DOHH2 (cell line): Measurements from ENCODE around the gene KRT82.

ENCODE experiments used
- H3F3A ChIP-seq: fragments of 200-600 bp; sonication (generic), shearing (Covaris generic); 2 replicates; pipeline ENCODE4 v1.6.0; 2016; ENCODE audit warnings: antibody characterized with exemption, mild to moderate bottlenecking; ENCODE audit not compliant: control insufficient read depth, insufficient read depth
- H3K27ac ChIP-seq: fragments of 200-600 bp; sonication (generic); 2 replicates; pipeline ENCODE4 v1.5.1; 2014; ENCODE audit warnings: low read depth, mild to moderate bottlenecking, low read length, moderate library complexity
- H3K27me3 ChIP-seq: fragments of 200-600 bp; sonication (generic); 2 replicates; pipeline ENCODE4 v1.6.1; 2014; ENCODE audit warnings: mild to moderate bottlenecking, low read length, mixed read lengths; ENCODE audit not compliant: control insufficient read depth
- H3K36me3 ChIP-seq: fragments of 200-600 bp; sonication (generic); 2 replicates; pipeline ENCODE4 v1.6.1; 2014; ENCODE audit warnings: mild to moderate bottlenecking, low read length, moderate library complexity, mixed read lengths; ENCODE audit not compliant: control insufficient read depth
- H3K4me1 ChIP-seq: fragments of 200-600 bp; sonication (generic); 2 replicates; pipeline ENCODE4 v1.6.1; 2014; ENCODE audit warnings: mild to moderate bottlenecking, low read length, mixed read lengths; ENCODE audit not compliant: control insufficient read depth
- H3K4me2 ChIP-seq: fragments of 200-600 bp; sonication (generic); 2 replicates; pipeline ENCODE4 v1.6.0; 2014; ENCODE audit warnings: mild to moderate bottlenecking, low read length, moderate library complexity
- H3K4me3 ChIP-seq: fragments of 200-600 bp; sonication (generic); 2 replicates; pipeline ENCODE4 v1.5.1; 2014; ENCODE audit warnings: mild to moderate bottlenecking, low read length, mixed read lengths
- H3K79me2 ChIP-seq: fragments of 200-600 bp; sonication (generic); 2 replicates; pipeline ENCODE4 v1.6.1; 2014; ENCODE audit warnings: mild to moderate bottlenecking, low read length, mixed read lengths; ENCODE audit not compliant: control insufficient read depth
- H3K9me2 ChIP-seq: fragments of 200-600 bp; sonication (generic); replicated peaks from 2 replicates; pipeline ENCODE4 v1.6.1; 2014; ENCODE audit warnings: mild to moderate bottlenecking, low read length, mixed read lengths; ENCODE audit not compliant: control insufficient read depth
- H3K9me3 ChIP-seq: fragments of 200-600 bp; sonication (generic); 2 replicates; pipeline ENCODE4 v1.6.1; 2014; ENCODE audit warnings: antibody characterized with exemption, low read length, mixed read lengths; ENCODE audit not compliant: control insufficient read depth, insufficient read depth
- H4K20me1 ChIP-seq: fragments of 200-600 bp; sonication (generic); 2 replicates; pipeline ENCODE4 v1.6.0; 2014; ENCODE audit warnings: low read depth, mild to moderate bottlenecking, antibody characterized with exemption, low read length, moderate library complexity; ENCODE audit not compliant: control insufficient read depth, insufficient read depth
- EZH2phosphoT487 ChIP-seq: fragments of 200-600 bp; sonication (generic); IDR thresholded peaks from 2 replicates; pipeline ENCODE4 v1.6.1; 2017; ENCODE audit warnings: borderline replicate concordance, mild to moderate bottlenecking, antibody characterized with exemption, low read length, moderate library complexity, mixed read lengths
- TF ChIP-seq, protein P1 (sequence below): fragments of 200-600 bp; sonication (generic); IDR thresholded peaks from one replicate; pipeline ENCODE4 v1.5.1; 2014; ENCODE audit warnings: antibody characterized with exemption, mild to moderate bottlenecking, low read depth, low read length; ENCODE audit not compliant: poor library complexity, severe bottlenecking

The KRT82 gene

GRCh38 chr12:52360663-52361271 lies 45.4 kb downstream of the KRT82 start:
- Histone ChIP-seq H3F3A (peaks cover 4% of the 10 kb centered on the region; the same call in 1 of the 2 replicates), H3K4me1 (peaks cover 24% of the 10 kb centered on the region), H4K20me1 (0 out of 2 replicates have a peak, but pooled peaks cover 5% of the 10 kb centered on the region), H3K4me3 (no peak overlapping the region), H3K79me2 (no peaks in the 10 kb centered on the region), H3K9me2 (no peaks in the 10 kb centered on the region), H3K27me3 (no peaks in the 10 kb centered on the region; the same call in 1 of the 2 replicates), H3K27ac (no peak overlapping the region), H3K4me2 (no peak overlapping the region), H3K9me3 (no peaks in the 10 kb centered on the region), H3K36me3 (no peaks in the 10 kb centered on the region)
- TF ChIP-seq, protein P1, sequence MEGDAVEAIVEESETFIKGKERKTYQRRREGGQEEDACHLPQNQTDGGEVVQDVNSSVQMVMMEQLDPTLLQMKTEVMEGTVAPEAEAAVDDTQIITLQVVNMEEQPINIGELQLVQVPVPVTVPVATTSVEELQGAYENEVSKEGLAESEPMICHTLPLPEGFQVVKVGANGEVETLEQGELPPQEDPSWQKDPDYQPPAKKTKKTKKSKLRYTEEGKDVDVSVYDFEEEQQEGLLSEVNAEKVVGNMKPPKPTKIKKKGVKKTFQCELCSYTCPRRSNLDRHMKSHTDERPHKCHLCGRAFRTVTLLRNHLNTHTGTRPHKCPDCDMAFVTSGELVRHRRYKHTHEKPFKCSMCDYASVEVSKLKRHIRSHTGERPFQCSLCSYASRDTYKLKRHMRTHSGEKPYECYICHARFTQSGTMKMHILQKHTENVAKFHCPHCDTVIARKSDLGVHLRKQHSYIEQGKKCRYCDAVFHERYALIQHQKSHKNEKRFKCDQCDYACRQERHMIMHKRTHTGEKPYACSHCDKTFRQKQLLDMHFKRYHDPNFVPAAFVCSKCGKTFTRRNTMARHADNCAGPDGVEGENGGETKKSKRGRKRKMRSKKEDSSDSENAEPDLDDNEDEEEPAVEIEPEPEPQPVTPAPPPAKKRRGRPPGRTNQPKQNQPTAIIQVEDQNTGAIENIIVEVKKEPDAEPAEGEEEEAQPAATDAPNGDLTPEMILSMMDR: no peak
- no peak for TF ChIP-seq EZH2phosphoT487

GRCh38 chr12:52360106-52360662 lies 46.0 kb downstream of the KRT82 start:
- Histone ChIP-seq H3K27ac (no peak overlapping the region), H4K20me1 (0 out of 2 replicates have a peak, but pooled peaks cover 5% of the 10 kb centered on the region), H3K4me2 (no peak overlapping the region), H3K27me3 (peaks cover 5% of the 10 kb centered on the region), H3K9me3 (no peaks in the 10 kb centered on the region), H3K79me2 (no peaks in the 10 kb centered on the region), H3K4me3 (no peak overlapping the region), H3K36me3 (no peaks in the 10 kb centered on the region), H3K9me2 (no peaks in the 10 kb centered on the region), H3K4me1 (peaks cover 24% of the 10 kb centered on the region), H3F3A (peaks cover 4% of the 10 kb centered on the region; the same call in 1 of the 2 replicates)
- TF ChIP-seq EZH2phosphoT487: no peak
- TF ChIP-seq, protein P1: no peak

- H3K27me3 ChIP-seq: peaks cover 10% of the 10 kb centered on the region
- peaks cover 24% of the 10 kb centered on the region for H3K4me1 ChIP-seq
- no peak overlapping the region for H3K4me2 ChIP-seq
- H3K79me2 ChIP-seq: no peaks in the 10 kb centered on the region
- H4K20me1 ChIP-seq: 0 out of 2 replicates have a peak, but pooled peaks cover 5% of the 10 kb centered on the region
- TF ChIP-seq EZH2phosphoT487: no peak
- TF ChIP-seq, protein P1: no peak
- no peak overlapping the region for H3K27ac ChIP-seq
- H3F3A ChIP-seq: peaks cover 4% of the 10 kb centered on the region; the same call in 1 of the 2 replicates
- H3K36me3 ChIP-seq: no peaks in the 10 kb centered on the region
- no peak overlapping the region for H3K4me3 ChIP-seq
- no peaks in the 10 kb centered on the region for H3K9me2 ChIP-seq
- no peaks in the 10 kb centered on the region for H3K9me3 ChIP-seq
These were observed 46.5 kb downstream of the KRT82 start for GRCh38 chr12:52359621-52360061.
